Motor neuron (in vitro differentiated cells): ENCODE results near the gene C12orf43. TPM values are rescaled to one million over a fixed set of nuclear protein-coding genes. Genes with fewer than 3 reads are reported as not detected.
A peak's percentile ranks its signal among the peaks of the same experiment; 100 is the strongest.
"Not testable (repeated sequence)": the region's sequence is repeated elsewhere in the genome, so short reads cannot be mapped to it uniquely, and the experiment has no call there.

Experiments used
- ATAC-seq, 8 experiments: fragments of 200-7000 bp; cut with Tn5 transposase; replicated peaks in 6 of 8; 2 replicates each; pipeline ENCODE4 v1.8.0; 2021; ENCODE audit warnings: mild to moderate bottlenecking in 8 of 8, moderate library complexity in 8 of 8
- H3K27ac ChIP-seq, 2 donors: fragments of 250-450 bp; sonication (Bioruptor Pico); 2 replicates each; pipeline ENCODE4 v1.9.0; 2021; ENCODE audit warnings: antibody characterized with exemption in 2 of 2, mild to moderate bottlenecking in 2 of 2, moderate library complexity in 1 of 2
- H3K4me1 ChIP-seq, 2 donors: fragments of 250-450 bp; sonication (Bioruptor Pico); replicated peaks in 1 of 2; 2 replicates each; pipeline ENCODE4 v1.6.1; 2021; ENCODE audit warnings: antibody characterized with exemption in 2 of 2, mild to moderate bottlenecking in 2 of 2, moderate library complexity in 1 of 2
- H3K4me3 ChIP-seq, 5 donors: fragments of 250-450 bp; sonication (Bioruptor Pico); 2 replicates each; pipeline ENCODE4 v1.9.0; 2021; ENCODE audit warnings: antibody characterized with exemption in 5 of 5, mild to moderate bottlenecking in 5 of 5, moderate library complexity in 4 of 5
- WGBS, 10 experiments: fragments of 450-650 bp; shearing (Covaris generic); methylation state at CpG; one replicate each; pipeline ENCODE4 v1.0.0; 2022; 5-methylcytosine and 5-hydroxymethylcytosine counted together
- in situ Hi-C, 9 experiments: fragments of 400-800 bp; cut with MboI; loops; one replicate each; pipeline ENCODE4 v1.15.0; 2021; ENCODE audit warnings: low sequenced_read_pairs in 9 of 9, low pct_unique_long_range_greater_than_20kb in 2 of 9; ENCODE audit not compliant: unreplicated experiment in 9 of 9
- total RNA-seq, 8 experiments: library from RNA; unstranded; fragments of 300-600 nt; gene quantifications; 2 replicates each; pipeline versions ENCODE4 v1.2.3 to v1.2.4, GENCODE V29; 2022

The C12orf43 gene, protein sequence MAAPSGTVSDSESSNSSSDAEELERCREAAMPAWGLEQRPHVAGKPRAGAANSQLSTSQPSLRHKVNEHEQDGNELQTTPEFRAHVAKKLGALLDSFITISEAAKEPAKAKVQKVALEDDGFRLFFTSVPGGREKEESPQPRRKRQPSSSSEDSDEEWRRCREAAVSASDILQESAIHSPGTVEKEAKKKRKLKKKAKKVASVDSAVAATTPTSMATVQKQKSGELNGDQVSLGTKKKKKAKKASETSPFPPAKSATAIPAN
- 10 to 100 TPM in 7 of 8 experiments, 1 to 10 TPM in 1; 8.2 to 19.7 (median 12.7) TPM for total RNA-seq

DNA sequence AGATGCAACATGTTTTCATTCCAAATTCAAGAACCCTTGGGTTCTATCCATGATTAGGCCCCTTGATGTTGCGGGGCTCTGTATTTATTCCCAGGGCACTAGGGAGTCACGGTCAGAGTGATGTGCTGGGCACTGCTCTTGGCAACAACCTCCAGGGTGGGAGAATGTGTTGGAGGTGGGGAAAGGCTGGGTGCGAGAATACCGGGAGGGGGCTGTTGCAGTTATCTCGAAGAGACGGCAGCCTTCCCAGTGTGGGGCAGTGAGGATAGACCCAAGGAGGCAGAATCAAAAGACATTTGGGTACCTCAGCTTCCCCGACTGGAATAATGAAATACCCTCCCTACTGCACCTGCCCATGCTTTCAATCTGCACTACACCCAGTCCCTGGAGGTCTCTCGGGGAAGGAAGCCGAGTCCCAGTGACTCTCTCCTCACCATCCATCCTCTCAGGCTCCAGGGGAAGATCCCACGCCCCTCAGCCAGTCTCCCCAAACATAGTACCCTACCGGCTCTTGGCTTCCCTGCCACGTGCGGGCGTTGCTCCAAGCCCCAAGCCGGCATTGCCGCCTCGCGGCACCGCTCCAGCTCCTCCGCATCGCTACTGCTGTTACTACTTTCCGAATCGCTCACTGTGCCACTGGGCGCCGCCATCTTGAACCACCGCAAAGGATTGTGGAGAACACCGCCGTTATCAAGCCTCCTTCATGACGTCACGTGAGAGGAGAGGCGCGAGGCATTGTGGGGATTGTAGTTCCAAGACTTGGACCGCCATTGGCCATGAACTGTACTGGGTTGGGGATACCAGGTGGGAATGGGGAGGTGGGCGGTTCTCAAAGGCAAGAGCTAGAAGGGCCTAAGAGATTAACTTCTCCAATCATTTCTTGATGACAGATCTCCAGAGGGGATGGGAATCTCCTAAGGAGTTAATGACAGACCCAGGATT, at the start of gene C12orf43:
Gene C12orf43 (minus strand): TSS at position 663 of the 942 bp plus-strand sequence. CDS start 13 bp downstream, at position 650.
- in situ Hi-C loops = no loop called here
- 0 to 27% (median 0%) methylated on average over 1 to 19 of the region's 34 CpGs; no CpG with 5 or more reads in 2 of the 10 experiments for WGBS, 10 experiments
- peak; percentile 95 to 99 (median 96) for ATAC-seq
- Histone ChIP-seq H3K4me1 (peaks cover 0 to 6% of the 10 kb centered on the region in 2 donors), H3K27ac (peak within 1 kb of the TSS; percentile 68 to 81), H3K4me3 (peak within 1 kb of the TSS; percentile 64 to 96 (median 81))

DNA sequence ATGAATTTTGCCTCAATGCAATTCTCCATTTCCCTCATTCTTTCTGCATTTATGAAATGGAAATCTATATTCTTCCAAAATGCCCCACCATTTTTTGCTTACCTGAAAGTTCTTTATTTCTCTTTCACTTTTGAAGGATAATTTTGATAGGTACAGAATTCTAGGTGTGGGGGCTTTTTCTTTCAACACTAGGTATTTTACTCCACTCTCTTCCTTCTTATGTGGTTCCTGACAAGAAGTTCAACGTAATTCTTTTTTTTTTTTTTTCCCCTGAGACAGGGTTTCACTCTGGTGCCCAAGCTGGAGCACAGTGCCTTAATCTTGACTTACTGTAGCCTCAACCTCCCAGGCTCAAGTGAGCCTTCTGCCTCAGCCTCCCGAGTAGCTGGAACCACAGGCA, 49.1 kb upstream of the C12orf43 start:
- in situ Hi-C loops = no loop called here
- H3K4me1 ChIP-seq = no peaks in the 10 kb centered on the region
- no peak overlapping the region for H3K4me3 ChIP-seq
- H3K27ac ChIP-seq = no peak overlapping the region
- WGBS, 10 experiments = 0 to 75% (median 57%) methylated on average over 1 to 2 of the region's 2 CpGs; no CpG with 5 or more reads in 3 of the 10 experiments
- no peak for ATAC-seq

DNA sequence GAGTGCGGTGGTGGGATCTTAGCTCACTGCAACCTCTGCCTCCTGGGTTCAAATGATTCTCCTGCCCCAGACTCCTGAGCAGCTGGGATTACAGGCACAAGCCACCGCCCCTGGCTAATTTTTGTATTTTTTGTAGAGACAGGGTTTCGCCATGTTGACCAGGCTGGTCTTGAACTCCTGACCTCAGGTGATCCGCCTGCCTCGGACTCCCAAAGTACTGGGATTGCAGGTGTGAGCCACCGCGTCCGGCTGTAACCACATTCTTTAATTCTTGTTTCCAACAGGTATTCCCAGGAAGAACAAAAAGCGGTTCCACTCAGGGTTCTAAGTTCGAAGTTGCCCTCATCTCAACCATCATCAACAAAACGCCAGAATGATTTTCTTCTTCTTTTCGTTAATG, 48.3 kb upstream of the C12orf43 start:
- in situ Hi-C loops, H3K27ac ChIP-seq, ATAC-seq, H3K4me1 ChIP-seq, H3K4me3 ChIP-seq: not testable (repeated sequence)
- 71 to 100% (median 90%) methylated on average over 1 to 8 of the region's 12 CpGs; no CpG with 5 or more reads in 1 of the 10 experiments for WGBS, 10 experiments

DNA sequence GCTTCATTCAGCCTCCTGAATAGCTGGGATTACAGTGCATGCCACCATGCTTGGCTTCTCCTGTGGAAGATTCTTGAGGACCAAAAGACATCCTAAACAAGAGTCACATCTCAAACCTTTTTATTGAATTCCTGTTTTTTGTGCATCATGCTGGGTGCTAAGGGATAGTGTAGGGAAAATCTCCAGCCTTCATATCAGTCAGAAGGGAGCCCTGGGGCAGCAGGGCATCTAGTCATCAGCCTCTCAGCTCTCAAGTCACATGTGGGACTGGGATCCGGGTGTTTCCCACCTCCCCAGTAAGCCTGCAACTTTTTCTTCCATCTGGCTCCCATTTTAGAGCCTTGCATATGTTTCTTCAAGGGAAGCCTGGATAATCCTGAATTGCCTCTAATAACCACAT, 47.8 kb upstream of the C12orf43 start:
- 0 to 100% (median 83%) methylated on average over 1 of the region's 1 CpG; no CpG with 5 or more reads in 6 of the 10 experiments for WGBS, 10 experiments
- ATAC-seq = no peak
- no peak overlapping the region for H3K4me3 ChIP-seq
- no peaks in the 10 kb centered on the region for H3K4me1 ChIP-seq
- H3K27ac ChIP-seq = no peak overlapping the region
- in situ Hi-C loops = no loop called here

DNA sequence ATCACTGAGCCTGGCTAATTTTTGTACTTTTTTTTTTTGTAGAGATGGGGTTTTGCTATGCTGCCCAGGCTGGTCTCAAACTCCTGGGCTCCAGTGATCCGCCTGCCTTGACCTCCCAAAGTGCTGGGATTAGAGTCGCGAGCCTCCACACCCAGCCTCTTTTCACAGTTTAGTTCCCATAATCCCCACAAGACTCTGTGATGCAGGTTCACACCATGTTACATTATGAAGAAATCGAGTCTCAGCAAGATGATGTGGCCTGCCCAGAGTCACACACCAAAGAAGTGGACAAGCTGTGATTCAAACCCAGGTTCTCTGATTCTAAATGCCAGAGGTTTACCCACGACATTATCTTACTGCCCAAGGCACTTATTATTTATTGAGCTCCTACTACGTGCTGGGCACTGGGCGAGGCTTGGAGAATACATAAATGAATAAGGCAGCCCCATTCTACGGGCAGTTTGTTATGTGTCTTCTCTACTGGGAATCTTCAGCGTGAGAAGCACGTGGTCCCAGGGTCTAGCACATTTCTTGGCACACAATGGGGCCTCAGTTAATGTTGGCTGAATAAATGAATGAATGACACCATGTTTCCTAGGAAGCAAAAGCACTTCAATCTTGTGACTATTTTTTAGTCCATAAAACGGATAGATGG, 46.2 kb upstream of the C12orf43 start:
- ATAC-seq = no peak
- Histone ChIP-seq H3K4me1 (no peaks in the 10 kb centered on the region), H3K27ac (no peak overlapping the region), H3K4me3 (no peak overlapping the region)
- WGBS, 10 experiments = 43 to 100% (median 74%) methylated on average over 1 to 9 of the region's 11 CpGs; no CpG with 5 or more reads in 1 of the 10 experiments
- in situ Hi-C loops = no loop called here

DNA sequence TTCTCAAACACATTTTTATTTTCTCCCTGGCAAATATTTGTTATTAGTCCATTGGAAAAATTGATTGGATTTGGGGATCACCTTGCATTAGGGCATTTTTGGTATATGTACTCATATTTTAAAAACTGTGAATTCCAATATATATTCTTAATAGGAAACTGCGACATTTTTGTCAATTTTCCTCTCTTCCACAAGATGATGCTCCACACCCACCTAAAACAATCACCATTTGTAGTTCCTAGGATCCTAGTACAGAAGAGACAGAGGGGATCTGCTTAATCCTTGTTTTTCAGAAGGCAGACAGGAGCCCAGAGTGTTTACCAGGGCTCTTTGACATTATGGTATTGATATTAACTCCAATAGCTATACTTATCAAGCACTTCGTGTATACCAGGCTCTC, 45.5 kb upstream of the C12orf43 start:
- 0 to 100% (median 58%) methylated on average over 1 to 2 of the region's 2 CpGs for WGBS, 10 experiments
- in situ Hi-C loops = no loop called here
- H3K27ac ChIP-seq = no peak overlapping the region
- no peaks in the 10 kb centered on the region for H3K4me1 ChIP-seq
- no peak for ATAC-seq
- H3K4me3 ChIP-seq = no peak overlapping the region

DNA sequence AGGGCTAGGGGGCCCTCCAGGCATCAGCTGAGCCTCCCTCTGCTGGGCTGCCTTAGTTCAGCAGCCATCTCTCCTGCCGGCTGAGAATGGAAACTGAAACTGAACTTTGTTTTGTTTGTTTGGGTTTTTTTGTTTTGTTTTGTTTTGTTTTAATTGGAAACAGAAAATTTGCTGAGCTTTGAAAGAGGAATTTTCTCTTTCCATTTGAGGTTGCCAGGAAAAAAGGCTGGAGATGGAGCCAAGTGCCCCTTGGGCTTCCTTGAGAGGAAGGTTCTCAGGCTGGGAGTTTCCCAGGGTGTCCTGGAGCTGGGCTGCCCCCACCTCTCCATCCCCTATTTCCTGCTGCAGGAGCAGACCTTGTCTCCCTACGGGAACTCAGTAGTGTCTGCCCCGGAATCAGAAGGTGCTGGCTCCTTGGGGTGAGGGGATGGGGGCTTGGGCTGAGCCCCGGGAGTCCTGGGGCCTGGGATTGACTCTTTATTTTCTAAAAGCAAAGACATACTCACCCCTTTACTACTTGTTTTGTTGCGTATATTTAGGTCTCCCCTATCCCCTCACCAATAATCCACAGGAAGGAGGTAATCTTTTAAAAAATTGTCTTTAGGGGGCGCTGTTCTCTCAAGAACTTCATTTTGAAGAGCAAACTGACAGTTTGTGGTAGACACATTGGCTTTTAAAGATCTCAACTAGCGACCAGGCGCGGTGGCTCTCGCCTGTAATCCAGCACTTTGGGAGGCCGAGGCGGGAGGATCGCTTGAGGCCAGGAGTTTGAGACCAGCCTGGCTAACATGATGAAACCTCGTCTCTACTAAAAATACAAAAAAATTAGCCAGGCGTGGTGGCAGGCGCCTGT, 44.1 kb upstream of the C12orf43 start:
- Histone ChIP-seq H3K4me1 (no peaks in the 10 kb centered on the region), H3K27ac (no peak overlapping the region), H3K4me3 (no peak overlapping the region)
- 40 to 86% (median 53%) methylated on average over 1 to 13 of the region's 16 CpGs; no CpG with 5 or more reads in 1 of the 10 experiments for WGBS, 10 experiments
- ATAC-seq = peak in 3 of 8 experiments; percentile 84 to 92 (median 88)
- in situ Hi-C loops = no loop called here

DNA sequence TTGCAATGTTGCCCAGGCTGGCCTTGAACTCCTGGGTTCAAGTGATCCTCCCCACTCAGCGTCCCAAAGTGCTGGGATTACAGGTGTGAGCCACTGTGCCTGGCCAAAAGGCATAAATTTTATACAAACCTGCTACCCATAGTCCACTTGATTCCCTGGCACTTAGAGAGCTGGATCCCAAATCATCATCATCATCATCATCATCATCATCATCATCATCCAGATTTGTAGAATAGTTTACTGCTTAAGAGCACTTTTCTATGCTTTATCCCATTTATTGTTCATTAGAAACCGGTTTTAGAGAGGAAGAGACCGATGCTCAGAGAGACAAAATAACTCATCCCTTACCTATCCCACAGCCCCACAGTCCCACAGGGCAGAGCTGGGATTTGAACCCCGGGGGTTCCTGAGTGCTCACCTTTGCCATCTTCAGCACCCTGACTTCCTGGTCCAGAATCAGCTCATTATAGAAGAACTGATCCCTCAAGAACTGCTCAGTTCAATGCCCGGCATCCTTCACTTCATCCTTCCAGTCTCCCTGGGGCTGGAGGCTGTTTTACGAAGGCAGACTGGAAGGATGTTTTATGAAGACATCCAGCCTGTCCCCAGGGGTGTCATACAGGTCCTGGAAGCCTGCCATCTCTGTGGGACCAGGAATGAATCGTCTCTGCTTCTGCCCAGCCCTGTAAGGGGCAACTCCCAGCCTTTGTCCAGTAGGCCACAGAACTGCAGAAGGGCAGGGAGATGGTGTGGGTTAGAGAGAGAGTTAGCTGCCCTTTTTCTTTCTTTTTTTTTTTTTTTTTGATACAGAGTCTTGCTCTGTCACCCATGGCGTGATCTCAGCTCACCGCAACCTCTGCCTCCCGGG, 43.0 kb upstream of the C12orf43 start:
- no peaks in the 10 kb centered on the region for H3K4me1 ChIP-seq
- no peak overlapping the region for H3K27ac ChIP-seq
- H3K4me3 ChIP-seq = no peak overlapping the region
- WGBS, 10 experiments = 71 to 100% (median 90%) methylated on average over 1 to 7 of the region's 10 CpGs; no CpG with 5 or more reads in 1 of the 10 experiments
- ATAC-seq = no peak
- in situ Hi-C loops = no loop called here

DNA sequence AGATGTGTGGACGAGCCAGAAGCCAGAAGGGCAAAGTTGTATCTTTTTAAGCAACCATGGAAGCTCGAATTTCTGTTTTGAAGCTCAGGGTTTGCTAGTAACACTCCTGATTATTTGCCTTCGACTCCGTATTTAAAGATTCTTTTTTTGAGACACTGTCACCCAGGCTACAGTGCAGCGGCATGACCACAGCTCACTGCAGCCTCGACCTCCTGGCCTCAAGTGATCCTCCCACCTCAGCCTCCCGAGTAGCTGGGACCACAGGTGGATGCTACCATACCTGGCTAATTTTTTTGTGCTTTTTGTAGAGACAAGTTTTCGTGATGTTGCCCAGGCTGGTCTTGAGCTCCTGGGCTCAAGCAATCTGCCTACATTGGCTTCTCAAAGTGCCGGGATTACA, 41.5 kb upstream of the C12orf43 start:
- H3K4me3 ChIP-seq = no peak overlapping the region
- no peak overlapping the region for H3K27ac ChIP-seq
- no peak for ATAC-seq
- H3K4me1 ChIP-seq = no peaks in the 10 kb centered on the region
- in situ Hi-C loops = no loop called here
- 0 to 100% (median 60%) methylated on average over 1 to 8 of the region's 9 CpGs; no CpG with 5 or more reads in 2 of the 10 experiments for WGBS, 10 experiments

DNA sequence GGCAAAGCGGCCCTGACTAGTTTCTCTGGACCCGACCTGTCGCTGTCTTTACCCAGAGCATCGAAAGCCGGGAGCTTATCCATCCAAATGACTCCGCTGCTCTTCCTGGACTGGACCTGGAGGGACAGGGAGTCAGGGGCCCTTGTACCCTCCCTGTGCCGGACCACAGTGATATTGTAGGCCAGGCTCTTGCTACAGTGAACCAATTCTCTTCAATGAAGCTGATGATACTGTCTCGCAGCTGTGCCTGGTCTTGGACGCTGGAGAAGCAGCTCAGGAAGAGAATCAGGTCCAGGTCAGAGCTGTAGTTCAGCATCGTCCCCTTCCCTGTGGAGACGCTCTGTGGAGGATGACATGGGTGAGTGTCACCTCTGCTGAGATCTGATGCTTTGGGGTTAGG, 37.4 kb upstream of the C12orf43 start:
- H3K4me1 ChIP-seq = no peaks in the 10 kb centered on the region
- 54 to 94% (median 80%) methylated on average over 1 to 9 of the region's 11 CpGs; no CpG with 5 or more reads in 3 of the 10 experiments for WGBS, 10 experiments
- in situ Hi-C loops = no loop called here
- H3K4me3 ChIP-seq = no peak overlapping the region
- ATAC-seq = no peak
- no peak overlapping the region for H3K27ac ChIP-seq

DNA sequence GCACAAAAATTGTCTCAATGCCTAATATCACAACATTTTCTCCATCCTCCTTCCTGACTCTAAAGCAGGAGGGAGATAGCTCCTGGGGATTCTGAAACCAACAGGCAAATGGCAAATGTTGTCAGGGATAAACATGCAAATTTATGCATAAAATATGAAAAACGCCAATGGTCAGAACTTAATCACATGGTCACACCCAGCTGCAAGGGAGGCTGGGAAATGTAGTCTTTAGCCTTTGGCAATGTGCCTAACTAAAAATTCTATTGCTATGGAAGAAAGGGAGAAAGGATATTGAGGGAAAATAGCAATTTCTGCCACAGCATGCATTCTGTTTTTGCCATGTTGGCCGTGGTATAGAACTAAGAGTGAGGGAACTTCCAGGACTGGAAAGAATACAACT, 34.4 kb upstream of the C12orf43 start:
- in situ Hi-C loops = no loop called here
- Histone ChIP-seq H3K4me3 (no peak overlapping the region), H3K27ac (no peak overlapping the region)

More for the DNA sequence above, 34.4 kb upstream of the C12orf43 start:
- peak in 3 of 8 experiments; percentile 54 to 88 (median 55) for ATAC-seq
- WGBS, 10 experiments = 0 to 73% (median 43%) methylated on average over 1 to 2 of the region's 2 CpGs; no CpG with 5 or more reads in 4 of the 10 experiments
- no peaks in the 10 kb centered on the region for H3K4me1 ChIP-seq
